K562 (cell line): ENCODE measurements around the gene UCP3. TPM values are rescaled to one million over a fixed set of nuclear protein-coding genes. Genes with fewer than 3 reads are reported as not detected.

ENCODE experiments used
- ARID2 ChIP-seq: fragments of 450-650 bp; IDR thresholded peaks from 2 replicates; pipeline ENCODE4 v1.6.1; 2017; ENCODE audit warnings: antibody characterized with exemption, mild to moderate bottlenecking
- CREB3 ChIP-seq: fragments of 450-650 bp; conservative IDR thresholded peaks from 2 replicates; pipeline ENCODE4 v1.6.1; 2016; ENCODE audit warnings: missing genetic modification characterization, low read depth, mild to moderate bottlenecking, missing compliant biosample characterization, moderate library complexity
- HINFP ChIP-seq: fragments of 450-650 bp; conservative IDR thresholded peaks from 2 replicates; pipeline ENCODE4 v1.6.1; 2016; ENCODE audit warnings: missing genetic modification characterization, low read depth, mild to moderate bottlenecking, control low read depth, missing compliant biosample characterization
- HSF4 ChIP-seq: fragments of 250-450 bp; sonication (Bioruptor Pico); IDR thresholded peaks from 2 replicates; pipeline ENCODE4 v2.1.2; 2022; ENCODE audit warnings: mild to moderate bottlenecking, moderate library complexity, borderline replicate concordance
- MED1 ChIP-seq: sonication (generic); formaldehyde crosslinking; IDR thresholded peaks from 2 replicates; pipeline ENCODE4 v1.8.1; 2023; ENCODE audit warnings: missing genetic modification reagents, borderline replicate concordance
- MEF2A ChIP-seq: IDR thresholded peaks from 2 replicates; pipeline ENCODE4 v1.6.1; 2011; ENCODE audit warnings: low read depth, mild to moderate bottlenecking, low read length, moderate library complexity; ENCODE audit not compliant: control insufficient read depth
- MYC ChIP-seq, 2 experiments: fragments of 250-450 bp in 1 of 2; sonication (Bioruptor Pico) in 1 of 2; IDR thresholded peaks; 2 replicates each; pipeline versions ENCODE4 v1.5.1 to v1.6.1; 2012 to 2021; ENCODE audit warnings: low read depth in 2 of 2, borderline replicate concordance in 1 of 2, improper control_type of control experiment in 1 of 2, low read length in 1 of 2, mild to moderate bottlenecking in 1 of 2, moderate library complexity in 1 of 2
- NRF1 ChIP-seq, 2 experiments: fragments of 450-650 bp; IDR thresholded peaks in 1 of 2; conservative IDR thresholded peaks in 1 of 2; 2 replicates each; pipeline ENCODE4 v1.6.1; 2014; ENCODE audit warnings: mild to moderate bottlenecking in 2 of 2
- POLR3A ChIP-seq: IDR thresholded peaks from 2 replicates; pipeline ENCODE4 v1.6.1; 2011; ENCODE audit warnings: borderline replicate concordance, mild to moderate bottlenecking, moderate library complexity; ENCODE audit not compliant: insufficient read length, insufficient read depth; ENCODE audit errors: extremely low read depth
- SIRT6 ChIP-seq: IDR thresholded peaks from one replicate; pipeline ENCODE4 v1.6.1; 2012; ENCODE audit warnings: low read depth, mild to moderate bottlenecking, control low read depth, inconsistent platforms, low read length, moderate library complexity
- STAG1 ChIP-seq: sonication (generic); formaldehyde crosslinking; IDR thresholded peaks from 2 replicates; pipeline ENCODE4 v1.5.0; 2020; ENCODE audit warnings: missing genetic modification reagents, borderline replicate concordance
- TFAM ChIP-seq: fragments of 250-450 bp; sonication (Bioruptor Pico); conservative IDR thresholded peaks from 2 replicates; pipeline ENCODE4 v1.5.0; 2021; ENCODE audit warnings: mild to moderate bottlenecking, moderate library complexity
- TFAP4 ChIP-seq: sonication (generic); formaldehyde crosslinking; IDR thresholded peaks from 2 replicates; pipeline ENCODE4 v1.8.0; 2022; ENCODE audit warnings: missing genetic modification reagents, mild to moderate bottlenecking, moderate library complexity, borderline replicate concordance
- ZNF12 ChIP-seq: sonication (generic); formaldehyde crosslinking; IDR thresholded peaks from 2 replicates; pipeline ENCODE4 v1.4.0; 2020; ENCODE audit warnings: mild to moderate bottlenecking, missing genetic modification reagents
- ZNF143 ChIP-seq: sonication (generic); formaldehyde crosslinking; IDR thresholded peaks from 2 replicates; pipeline ENCODE4 v1.9.0; 2022; ENCODE audit warnings: mild to moderate bottlenecking, missing genetic modification reagents
- ZNF174 ChIP-seq: fragments of 250-450 bp; sonication (Bioruptor Pico); IDR thresholded peaks from 2 replicates; pipeline ENCODE4 v1.4.0; 2020; ENCODE audit warnings: mild to moderate bottlenecking
- ZNF398 ChIP-seq: fragments of 250-450 bp; sonication (Bioruptor Pico); IDR thresholded peaks from 2 replicates; pipeline ENCODE4 v1.8.0; 2021; ENCODE audit warnings: moderate library complexity, mild to moderate bottlenecking, inconsistent platforms
- ZNF766 ChIP-seq: fragments of 200-800 bp; sonication (Bioruptor generic); conservative IDR thresholded peaks from 2 replicates; pipeline ENCODE4 v1.6.1; 2016; ENCODE audit warnings: missing genetic modification characterization, missing compliant biosample characterization
- polyA plus RNA-seq, 8 experiments: library from polyadenylated mRNA; depleted of rRNA in 4 of 8; stranded (reverse) in 5 of 8; unstranded in 3 of 8; fragments of >200 nt; fragmentation: Nextera tagmentation in 2 of 8; fragmentation: Illumina TruSeq in 1 of 8; extraction: Ambion mirVana in 2 of 8; extraction: Trizol in 1 of 8; gene quantifications; 2 replicates each; pipeline versions ENCODE4 v1.2.1 to v1.2.3, GENCODE V29; 2011 to 2014; ENCODE audit warnings: inconsistent platforms in 1 of 8, missing spikeins in 1 of 8
- total RNA-seq, 7 experiments: library from RNA; depleted of rRNA in 6 of 7; stranded (reverse); fragments of >200 nt in 6 of 7; fragmentation: Illumina TruSeq in 2 of 7; extraction: Trizol in 2 of 7; gene quantifications; 2 replicates each; pipeline versions ENCODE4 v1.2.1 to v1.2.3, GENCODE V29; 2011 to 2021; ENCODE audit warnings: low replicate concordance in 1 of 7
- TF ChIP-seq, protein P1 (sequence below): fragments of 250-450 bp; sonication (Bioruptor Pico); IDR thresholded peaks from 2 replicates; pipeline ENCODE4 v1.4.0; 2020; ENCODE audit warnings: borderline replicate concordance

Gene UCP3
- total and polyA plus RNA-seq, 9 of the 15 experiments (the other 6 are each of a cell fraction or from before 2014, with no cell fraction given) = 0.05 to 0.65 (median 0.25) TPM; not detected in 2

GRCh38 chr11:74009675-74010305 lies 905 bp upstream of the UCP3 start (continued):
- TF ChIP-seq TFAM (CRISPR knock-in tag) (no peak), MEF2A (no peak), HSF4 (CRISPR knock-in tag) (no peak), ARID2 (no peak), TFAP4 (CRISPR knock-in tag) (peak; percentile 32; the same call in 1 of the 2 replicates), SIRT6 (no peak), MED1 (CRISPR knock-in tag) (no peak), ZNF398 (CRISPR knock-in tag) (no peak), HINFP (tag) (no peak), ZNF766 (CRISPR knock-in tag) (no peak), CREB3 (tag) (0 out of 2 replicates have a peak, but pooled peaks have one; percentile 53), STAG1 (CRISPR knock-in tag) (no peak), MYC (IDR thresholded peaks at IDR 0.05; ENCODE audit: low read depth, low read length) (peak; percentile 67), MYC (CRISPR knock-in tag; IDR thresholded peaks at IDR 0.05; ENCODE audit: borderline replicate concordance, low read depth) (no peak), ZNF12 (CRISPR knock-in tag) (no peak), POLR3A (no peak), ZNF174 (no peak), NRF1 (conservative IDR thresholded peaks at IDR 0.05 in 1 of 2, IDR thresholded peaks at IDR 0.05 in 1 of 2) (no peak), ZNF143 (CRISPR knock-in tag) (no peak)
- TF ChIP-seq, protein P1, sequence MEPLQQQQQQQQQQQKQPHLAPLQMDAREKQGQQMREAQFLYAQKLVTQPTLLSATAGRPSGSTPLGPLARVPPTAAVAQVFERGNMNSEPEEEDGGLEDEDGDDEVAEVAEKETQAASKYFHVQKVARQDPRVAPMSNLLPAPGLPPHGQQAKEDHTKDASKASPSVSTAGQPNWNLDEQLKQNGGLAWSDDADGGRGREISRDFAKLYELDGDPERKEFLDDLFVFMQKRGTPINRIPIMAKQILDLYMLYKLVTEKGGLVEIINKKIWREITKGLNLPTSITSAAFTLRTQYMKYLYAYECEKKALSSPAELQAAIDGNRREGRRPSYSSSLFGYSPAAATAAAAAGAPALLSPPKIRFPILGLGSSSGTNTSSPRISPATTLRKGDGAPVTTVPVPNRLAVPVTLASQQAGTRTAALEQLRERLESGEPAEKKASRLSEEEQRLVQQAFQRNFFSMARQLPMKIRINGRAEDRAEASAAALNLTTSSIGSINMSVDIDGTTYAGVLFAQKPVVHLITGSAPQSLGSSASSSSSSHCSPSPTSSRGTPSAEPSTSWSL = no peak
